ENCODE measurements around the gene SHE.

SHE gene

DNA sequence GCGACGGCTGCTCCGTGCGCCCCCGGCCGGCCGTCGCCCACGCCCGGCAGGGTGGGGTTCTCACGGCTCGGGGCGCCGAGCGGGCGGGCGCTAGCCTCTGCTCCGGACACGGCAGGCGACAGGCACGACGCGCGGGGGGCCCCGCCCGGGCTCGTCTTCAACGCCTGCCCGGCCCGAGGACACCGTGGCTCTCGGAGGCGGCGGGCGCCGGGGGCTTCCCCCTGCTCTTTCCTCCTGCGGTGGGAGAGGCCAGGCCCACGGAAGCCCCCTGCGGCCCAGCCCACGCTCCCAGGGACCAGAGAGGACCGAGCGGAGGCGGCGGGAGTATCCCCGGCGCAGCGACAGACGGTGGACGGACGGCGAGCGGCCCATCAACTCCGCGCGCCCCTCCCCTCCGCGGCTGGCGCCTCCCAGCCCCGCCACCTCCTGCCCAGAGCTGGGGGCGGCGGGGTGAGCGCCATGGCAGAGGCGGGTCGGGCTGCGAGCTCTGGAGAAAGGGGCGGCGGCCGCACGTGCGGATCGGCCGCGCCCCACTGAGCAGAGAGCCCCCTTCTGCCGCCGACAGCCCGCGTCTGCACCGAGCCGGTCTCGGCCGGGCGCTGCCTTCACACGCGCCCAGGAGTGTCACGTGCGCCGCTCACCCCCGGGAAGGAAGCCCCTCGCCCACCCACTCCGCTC, at the start of gene SHE, which contains the start of gene TDRD10:
Gene SHE, minus strand, starts transcription at position 347 of the 678 bp plus-strand sequence. CDS start 386 bp downstream, outside the sequence.
Gene TDRD10, plus strand, starts transcription at position 154 of the 678 bp plus-strand sequence. CDS start 4,685 bp downstream, outside the sequence.
- H3K27me3 ChIP-seq (ENCODE audit: low read depth, low read length), result peaks cover 22% of the 10 kb centered on the region
- peak within 1 kb of the TSS; percentile 31 for H3K27ac ChIP-seq (ENCODE audit: low read length)
- peaks cover 0 to 6% of the 10 kb centered on the region in 2 donors for H3K9me3 ChIP-seq (ENCODE audit: control insufficient read depth in 1 of 2, low read length in 2 of 2)
- H3K36me3 ChIP-seq (ENCODE audit: control insufficient read depth in 1 of 2, insufficient read depth in 2 of 2, low read length in 2 of 2), result no peaks in the 10 kb centered on the region
- H3K4me3 ChIP-seq (ENCODE audit: low read depth in 1 of 2, low read length in 2 of 2), result peak within 1 kb of the TSS; percentile 50 to 63
- H3K4me1 ChIP-seq (ENCODE audit: control insufficient read depth in 1 of 2, insufficient read depth in 2 of 2, low read length in 2 of 2), result peaks cover 0 to 17% of the 10 kb centered on the region in 2 donors

DNA sequence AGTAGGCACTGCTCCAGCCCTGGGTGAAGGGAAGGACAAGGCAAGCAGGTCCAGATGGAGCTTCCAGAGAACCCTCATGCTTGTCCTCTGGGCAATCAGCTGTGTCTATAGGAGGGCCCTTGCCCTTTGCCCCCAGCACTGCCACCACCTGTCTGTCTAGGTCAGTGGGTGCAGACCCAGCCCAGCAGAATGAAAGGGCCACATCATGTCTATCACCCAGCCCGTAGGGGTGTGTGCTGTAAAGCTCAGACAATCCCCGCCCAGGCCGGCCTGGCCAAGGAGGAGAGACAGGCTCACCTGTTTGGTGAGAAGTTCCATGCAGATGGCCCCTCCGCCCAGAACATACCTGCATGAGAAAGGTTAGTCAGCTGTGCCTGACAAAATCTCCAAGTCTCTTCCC, 49.3 kb upstream of the SHE start:
- H3K4me1 ChIP-seq (ENCODE audit: control insufficient read depth in 1 of 2, insufficient read depth in 2 of 2, low read length in 2 of 2), result peaks cover 6 to 29% of the 10 kb centered on the region in 2 donors
- no peak overlapping the region for H3K4me3 ChIP-seq (ENCODE audit: low read depth in 1 of 2, low read length in 2 of 2)
- no peaks in the 10 kb centered on the region for H3K27me3 ChIP-seq (ENCODE audit: low read depth, low read length)
- H3K9me3 ChIP-seq (ENCODE audit: control insufficient read depth in 1 of 2, low read length in 2 of 2), result no peaks in the 10 kb centered on the region
- H3K27ac ChIP-seq (ENCODE audit: low read length), result no peak overlapping the region
- peaks cover 65 to 68% of the 10 kb centered on the region in 2 donors for H3K36me3 ChIP-seq (ENCODE audit: control insufficient read depth in 1 of 2, insufficient read depth in 2 of 2, low read length in 2 of 2)

DNA sequence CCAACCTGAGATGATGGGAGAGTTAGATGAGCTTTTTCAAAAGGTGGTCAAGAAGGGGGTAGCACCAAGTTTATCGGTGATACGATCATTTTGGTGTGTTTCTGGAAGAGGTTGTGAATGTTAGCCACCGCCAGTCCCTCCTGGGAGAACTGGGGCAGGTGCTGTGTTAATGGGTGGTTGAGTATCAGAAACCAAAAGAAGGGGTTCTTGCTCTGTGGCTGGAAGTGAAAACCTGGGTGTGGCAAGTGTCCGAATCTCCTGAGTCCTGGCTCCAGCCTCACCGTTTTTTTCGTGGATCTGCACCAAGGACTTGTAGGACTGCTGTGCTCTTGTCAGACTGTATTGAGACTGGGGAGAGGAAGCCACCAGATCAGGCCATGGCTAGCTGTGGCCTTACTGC, 48.4 kb upstream of the SHE start:
- H3K9me3 ChIP-seq (ENCODE audit: control insufficient read depth in 1 of 2, low read length in 2 of 2), result no peaks in the 10 kb centered on the region

DNA sequence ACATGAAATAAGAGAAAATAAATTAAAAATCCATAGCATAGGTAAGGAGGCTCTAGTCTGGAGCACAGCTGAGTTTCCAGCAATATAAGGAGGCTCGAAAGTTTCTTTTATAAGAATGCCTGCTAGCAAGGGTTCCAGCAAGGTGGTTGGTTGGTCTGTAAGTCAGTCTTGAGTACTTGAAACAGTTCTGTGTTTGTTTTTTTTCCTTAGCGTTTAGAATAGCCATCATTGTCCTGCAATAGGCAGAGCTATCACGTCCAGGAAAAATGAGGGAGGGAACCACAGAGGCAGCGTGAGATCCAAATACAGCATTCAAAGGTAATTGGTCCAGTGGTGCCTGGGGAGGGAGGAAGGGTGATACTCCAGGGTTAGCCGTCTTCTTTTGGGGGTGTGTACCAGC, 47.9 kb upstream of the SHE start:
- H3K36me3 ChIP-seq (ENCODE audit: control insufficient read depth in 1 of 2, insufficient read depth in 2 of 2, low read length in 2 of 2), result peaks cover 60 to 61% of the 10 kb centered on the region in 2 donors
- no peaks in the 10 kb centered on the region for H3K9me3 ChIP-seq (ENCODE audit: control insufficient read depth in 1 of 2, low read length in 2 of 2)
- H3K4me3 ChIP-seq (ENCODE audit: low read depth in 1 of 2, low read length in 2 of 2), result no peak overlapping the region
- H3K4me1 ChIP-seq (ENCODE audit: control insufficient read depth in 1 of 2, insufficient read depth in 2 of 2, low read length in 2 of 2), result peaks cover 5 to 20% of the 10 kb centered on the region in 2 donors
- H3K27me3 ChIP-seq (ENCODE audit: low read depth, low read length), result no peaks in the 10 kb centered on the region
- no peak overlapping the region for H3K27ac ChIP-seq (ENCODE audit: low read length)

More for the DNA sequence above, 48.4 kb upstream of the SHE start:
- H3K27me3 ChIP-seq (ENCODE audit: low read depth, low read length), result no peaks in the 10 kb centered on the region
- H3K36me3 ChIP-seq (ENCODE audit: control insufficient read depth in 1 of 2, insufficient read depth in 2 of 2, low read length in 2 of 2), result peaks cover 65 to 66% of the 10 kb centered on the region in 2 donors
- H3K27ac ChIP-seq (ENCODE audit: low read length), result no peak overlapping the region
- no peak overlapping the region for H3K4me3 ChIP-seq (ENCODE audit: low read depth in 1 of 2, low read length in 2 of 2)
- peaks cover 5 to 20% of the 10 kb centered on the region in 2 donors for H3K4me1 ChIP-seq (ENCODE audit: control insufficient read depth in 1 of 2, insufficient read depth in 2 of 2, low read length in 2 of 2)

DNA sequence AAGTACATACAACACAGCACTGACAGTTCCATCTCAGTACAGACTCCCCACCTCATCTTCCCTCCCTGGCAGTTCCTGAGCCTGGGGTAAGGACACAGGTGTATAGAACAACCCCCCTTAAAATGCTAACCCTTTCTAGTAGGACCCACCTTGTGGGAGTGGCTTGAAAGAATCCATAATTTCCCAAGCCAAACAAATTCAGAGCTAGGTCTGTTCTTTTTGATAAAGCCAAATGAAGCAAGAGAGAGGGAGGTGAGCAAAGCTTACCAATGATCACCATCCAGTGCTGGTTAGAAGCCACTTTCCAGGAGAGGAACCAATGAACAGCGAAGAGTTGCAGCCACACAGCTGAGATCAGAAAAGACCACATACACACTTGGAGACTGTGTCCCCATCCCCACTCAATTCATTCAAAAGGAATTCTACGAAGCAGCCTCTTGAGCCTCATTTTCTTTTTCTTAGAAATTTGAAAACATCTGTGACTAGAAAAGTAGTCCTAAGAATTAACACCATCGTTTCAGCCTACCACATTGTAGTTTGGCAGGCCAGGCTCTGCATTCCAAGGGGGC, 47.1 kb upstream of the SHE start:
- H3K9me3 ChIP-seq (ENCODE audit: control insufficient read depth in 1 of 2, low read length in 2 of 2), result no peaks in the 10 kb centered on the region
- H3K4me3 ChIP-seq (ENCODE audit: low read depth in 1 of 2, low read length in 2 of 2), result no peak overlapping the region
- H3K4me1 ChIP-seq (ENCODE audit: control insufficient read depth in 1 of 2, insufficient read depth in 2 of 2, low read length in 2 of 2), result peaks cover 5 to 16% of the 10 kb centered on the region in 2 donors
- no peak overlapping the region for H3K27ac ChIP-seq (ENCODE audit: low read length)
- no peaks in the 10 kb centered on the region for H3K27me3 ChIP-seq (ENCODE audit: low read depth, low read length)
- peaks cover 52 to 53% of the 10 kb centered on the region in 2 donors for H3K36me3 ChIP-seq (ENCODE audit: control insufficient read depth in 1 of 2, insufficient read depth in 2 of 2, low read length in 2 of 2)

DNA sequence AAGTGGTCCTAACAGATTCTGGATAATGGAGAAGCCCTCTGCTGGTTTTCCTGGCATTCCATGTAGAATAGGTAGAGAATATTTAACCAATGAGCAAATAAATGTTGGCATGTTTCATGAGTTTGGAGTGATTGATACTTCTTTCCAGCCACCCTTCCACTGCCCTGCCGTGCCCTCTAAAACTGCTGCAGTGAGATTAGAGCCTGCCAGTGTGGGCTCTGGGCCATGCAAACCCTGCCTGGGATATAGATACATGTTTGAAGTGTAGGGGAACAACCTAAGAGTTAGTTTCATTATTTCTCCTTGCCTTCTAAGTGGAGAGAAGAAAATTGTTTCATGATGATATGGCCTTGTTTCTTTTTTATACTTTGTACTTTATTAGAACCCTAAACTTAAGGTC, 45.8 kb upstream of the SHE start:
- no peak overlapping the region for H3K4me3 ChIP-seq (ENCODE audit: low read depth in 1 of 2, low read length in 2 of 2)
- H3K9me3 ChIP-seq (ENCODE audit: control insufficient read depth in 1 of 2, low read length in 2 of 2), result no peaks in the 10 kb centered on the region
- peaks cover 40 to 41% of the 10 kb centered on the region in 2 donors for H3K36me3 ChIP-seq (ENCODE audit: control insufficient read depth in 1 of 2, insufficient read depth in 2 of 2, low read length in 2 of 2)
- no peak overlapping the region for H3K27ac ChIP-seq (ENCODE audit: low read length)
- H3K27me3 ChIP-seq (ENCODE audit: low read depth, low read length), result no peaks in the 10 kb centered on the region
- H3K4me1 ChIP-seq (ENCODE audit: control insufficient read depth in 1 of 2, insufficient read depth in 2 of 2, low read length in 2 of 2), result peaks cover 4 to 5% of the 10 kb centered on the region in 2 donors

DNA sequence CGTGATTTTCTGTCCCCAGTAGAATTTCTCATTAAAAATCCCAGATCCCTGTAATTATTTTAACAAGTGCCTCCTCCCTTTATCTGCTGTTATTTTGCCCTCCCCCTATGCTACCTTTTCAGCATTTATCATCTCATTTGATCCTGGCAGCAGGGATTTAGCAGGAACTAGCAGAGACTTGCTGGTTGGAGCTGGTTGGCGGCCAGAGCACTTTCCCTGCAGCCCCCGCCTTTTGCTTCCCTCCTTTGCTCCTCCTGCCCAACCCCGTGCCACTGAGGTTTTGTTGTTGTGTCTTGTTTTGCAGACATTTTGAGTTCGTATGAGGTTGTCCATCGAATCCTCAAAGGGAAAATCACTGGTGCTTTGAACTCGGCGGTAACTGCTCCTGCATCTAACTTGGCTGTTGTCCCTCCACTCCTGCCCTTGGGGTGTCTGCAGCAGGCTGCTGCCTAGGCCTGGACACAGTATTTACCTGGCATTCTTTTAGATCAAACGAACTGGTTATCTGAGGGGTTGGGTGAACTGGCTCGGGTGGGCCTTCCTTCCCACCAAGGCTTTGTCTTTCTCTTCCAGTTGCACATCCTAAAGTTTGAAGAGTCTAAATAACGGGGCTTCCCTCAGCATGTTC, 45.0 kb upstream of the SHE start:
- no peak overlapping the region for H3K4me3 ChIP-seq (ENCODE audit: low read depth in 1 of 2, low read length in 2 of 2)
- peaks cover 0 to 5% of the 10 kb centered on the region in 2 donors for H3K4me1 ChIP-seq (ENCODE audit: control insufficient read depth in 1 of 2, insufficient read depth in 2 of 2, low read length in 2 of 2)
- no peaks in the 10 kb centered on the region for H3K9me3 ChIP-seq (ENCODE audit: control insufficient read depth in 1 of 2, low read length in 2 of 2)
- H3K36me3 ChIP-seq (ENCODE audit: control insufficient read depth in 1 of 2, insufficient read depth in 2 of 2, low read length in 2 of 2), result peaks cover 32 to 33% of the 10 kb centered on the region in 2 donors
- H3K27ac ChIP-seq (ENCODE audit: low read length), result no peak overlapping the region
- no peaks in the 10 kb centered on the region for H3K27me3 ChIP-seq (ENCODE audit: low read depth, low read length)

DNA sequence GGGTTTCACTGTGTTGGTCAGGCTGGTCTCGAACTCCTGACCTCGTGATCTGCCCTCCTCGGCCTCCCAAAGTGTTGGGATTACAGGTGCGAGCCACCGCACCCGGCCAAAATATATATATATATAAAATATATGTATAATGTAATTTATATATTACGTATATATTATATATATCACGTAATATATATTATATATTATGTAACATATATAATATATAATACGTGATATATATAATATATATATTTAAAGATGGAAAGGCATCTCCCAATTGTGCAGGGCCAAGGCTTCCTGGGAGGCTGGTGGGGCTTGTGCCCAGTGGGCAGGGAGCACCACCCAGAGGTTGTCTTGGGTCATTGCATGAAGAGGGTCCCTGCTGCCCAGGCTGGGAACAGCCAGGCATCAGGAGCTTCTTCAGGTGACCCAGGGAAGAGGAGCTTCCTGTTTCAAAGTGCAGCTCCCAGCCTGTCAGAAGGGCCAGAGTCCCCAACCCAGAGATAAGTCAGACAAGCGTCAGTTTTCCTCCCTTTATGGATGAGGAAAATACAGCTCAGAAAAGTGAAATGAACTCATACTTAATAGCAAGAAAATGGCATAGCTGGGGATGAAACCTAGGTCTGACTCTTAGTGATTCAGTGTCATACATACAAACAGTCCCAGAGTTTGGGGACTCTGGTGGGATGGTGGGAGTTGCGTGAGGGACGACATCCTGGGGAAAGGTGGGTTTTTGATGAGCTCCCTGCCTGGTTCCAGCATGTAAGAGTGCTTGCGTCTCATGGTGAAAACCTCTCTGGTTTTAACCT, 44.3 kb upstream of the SHE start:
- no peak overlapping the region for H3K4me3 ChIP-seq (ENCODE audit: low read depth in 1 of 2, low read length in 2 of 2)
- no peaks in the 10 kb centered on the region for H3K9me3 ChIP-seq (ENCODE audit: control insufficient read depth in 1 of 2, low read length in 2 of 2)
- peaks cover 0 to 5% of the 10 kb centered on the region in 2 donors for H3K4me1 ChIP-seq (ENCODE audit: control insufficient read depth in 1 of 2, insufficient read depth in 2 of 2, low read length in 2 of 2)
- peaks cover 25 to 26% of the 10 kb centered on the region in 2 donors for H3K36me3 ChIP-seq (ENCODE audit: control insufficient read depth in 1 of 2, insufficient read depth in 2 of 2, low read length in 2 of 2)
- H3K27me3 ChIP-seq (ENCODE audit: low read depth, low read length), result no peaks in the 10 kb centered on the region
- H3K27ac ChIP-seq (ENCODE audit: low read length), result no peak overlapping the region

DNA sequence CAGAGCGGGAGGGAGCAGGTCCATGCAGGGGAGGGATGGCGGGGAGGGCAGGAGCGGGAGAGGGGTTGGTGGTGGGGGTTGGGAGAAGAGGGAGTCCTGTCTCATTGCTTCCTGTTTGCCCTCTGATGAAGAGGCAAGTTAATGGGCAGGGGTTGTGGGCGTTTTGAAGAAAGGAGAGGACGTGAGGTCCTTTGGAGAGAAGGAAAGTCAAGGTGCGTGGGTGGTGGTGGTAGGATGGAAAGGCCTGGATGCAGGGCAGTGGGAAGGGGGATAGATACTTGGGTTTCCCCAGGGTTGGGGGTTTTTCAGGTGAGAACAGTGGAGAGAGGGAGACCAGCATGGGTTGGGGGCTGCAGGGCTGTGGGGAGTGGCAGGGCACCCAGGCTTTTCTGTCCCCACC, 39.0 kb upstream of the SHE start:
- H3K9me3 ChIP-seq (ENCODE audit: control insufficient read depth in 1 of 2, low read length in 2 of 2), result no peaks in the 10 kb centered on the region
- no peaks in the 10 kb centered on the region for H3K36me3 ChIP-seq (ENCODE audit: control insufficient read depth in 1 of 2, insufficient read depth in 2 of 2, low read length in 2 of 2)
- H3K27me3 ChIP-seq (ENCODE audit: low read depth, low read length), result no peaks in the 10 kb centered on the region
- no peak overlapping the region for H3K4me3 ChIP-seq (ENCODE audit: low read depth in 1 of 2, low read length in 2 of 2)
- no peak overlapping the region for H3K27ac ChIP-seq (ENCODE audit: low read length)
- H3K4me1 ChIP-seq (ENCODE audit: control insufficient read depth in 1 of 2, insufficient read depth in 2 of 2, low read length in 2 of 2), result no peaks in the 10 kb centered on the region

DNA sequence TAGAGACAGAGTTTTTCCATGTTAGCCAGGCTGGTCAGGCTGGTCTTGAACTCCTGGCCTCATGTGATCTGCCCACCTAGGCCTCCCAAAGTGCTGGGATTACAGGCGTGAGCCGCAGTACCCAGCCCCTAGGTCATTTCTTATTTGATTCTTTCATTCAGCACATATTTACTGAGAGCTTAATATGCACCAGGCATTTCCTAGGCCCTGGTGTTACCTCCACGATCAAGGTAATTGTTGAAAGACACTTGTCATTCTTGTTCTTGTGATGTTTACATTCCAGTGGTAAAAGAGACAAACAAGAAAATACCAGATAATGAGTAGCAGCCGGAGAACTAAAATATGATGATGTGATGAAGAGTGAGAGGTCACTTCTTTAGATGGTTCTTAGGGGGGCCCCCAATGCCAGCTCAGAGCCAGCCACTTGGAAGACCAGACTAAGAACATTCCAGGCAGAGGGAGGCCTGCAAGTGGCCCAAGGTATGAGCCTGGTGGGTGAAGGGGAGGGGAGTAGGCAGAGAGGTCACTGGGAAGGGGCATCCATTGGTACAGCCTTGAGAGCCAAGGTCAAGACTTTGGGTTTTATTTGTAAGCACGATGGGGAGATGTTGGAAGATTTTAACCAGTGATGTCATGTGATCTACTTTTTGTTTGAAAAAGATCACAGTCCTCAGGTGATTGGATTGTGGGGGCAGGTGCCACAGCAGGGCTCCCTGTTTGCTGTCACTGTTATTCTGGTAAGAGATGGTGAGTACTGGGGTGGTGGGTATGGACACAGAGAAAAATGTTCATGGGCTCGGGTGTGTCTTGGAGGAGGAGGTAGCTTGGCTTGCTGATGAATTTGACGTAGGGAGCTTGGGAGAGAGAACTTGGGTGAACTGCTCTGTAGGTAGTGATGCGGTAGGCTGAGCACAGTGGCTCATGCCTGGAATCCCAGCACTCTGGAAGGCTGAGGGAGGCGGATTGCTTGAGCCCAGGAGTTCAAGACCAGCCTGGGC, 37.6 kb upstream of the SHE start:
- no peaks in the 10 kb centered on the region for H3K4me1 ChIP-seq (ENCODE audit: control insufficient read depth in 1 of 2, insufficient read depth in 2 of 2, low read length in 2 of 2)
- H3K9me3 ChIP-seq (ENCODE audit: control insufficient read depth in 1 of 2, low read length in 2 of 2), result no peaks in the 10 kb centered on the region
- H3K36me3 ChIP-seq (ENCODE audit: control insufficient read depth in 1 of 2, insufficient read depth in 2 of 2, low read length in 2 of 2), result no peaks in the 10 kb centered on the region
- H3K27me3 ChIP-seq (ENCODE audit: low read depth, low read length), result no peaks in the 10 kb centered on the region
- no peak overlapping the region for H3K27ac ChIP-seq (ENCODE audit: low read length)
- no peak overlapping the region for H3K4me3 ChIP-seq (ENCODE audit: low read depth in 1 of 2, low read length in 2 of 2)

Measured in muscle layer of duodenum (tissue), 2 donors.